CD4-positive, alpha-beta T cell treated with Interferon gamma for 1 hour (primary cell): ENCODE data around the gene IGF1R.
"Not testable (repeated sequence)": the region's sequence is repeated elsewhere in the genome, so short reads cannot be mapped to it uniquely, and the experiment has no call there.

ENCODE experiments used
- DNase-seq: peaks from one replicate; pipeline ENCODE4 v3.0.0-alpha.2; 2020

The IGF1R gene

GRCh38 chr15:98969126-98969735, 320.9 kb downstream of the IGF1R start:
- no peak for DNase-seq

GRCh38 chr15:98970799-98971198, 322.5 kb downstream of the IGF1R start:
- no peak for DNase-seq

- no peak for DNase-seq
Observed at GRCh38 chr15:98976500-98976899, 328.2 kb downstream of the IGF1R start.

GRCh38 chr15:98977441-98977840, 329.1 kb downstream of the IGF1R start:
- no peak for DNase-seq

GRCh38 chr15:98978153-98978552, 329.8 kb downstream of the IGF1R start:
- no peak for DNase-seq

- no peak for DNase-seq
Observed at GRCh38 chr15:98980899-98981228, 332.5 kb downstream of the IGF1R start.

GRCh38 chr15:98981851-98982722, 333.7 kb downstream of the IGF1R start:
- DNase-seq, result no peak

- no peak for DNase-seq
Observed at GRCh38 chr15:98983334-98983733, 335.0 kb downstream of the IGF1R start.

GRCh38 chr15:98986281-98986680, 337.9 kb downstream of the IGF1R start:
- DNase-seq, result no peak

GRCh38 chr15:98994892-98995291, 346.6 kb downstream of the IGF1R start:
- no peak for DNase-seq

- no peak for DNase-seq
Observed at GRCh38 chr15:98996169-98996568, 347.8 kb downstream of the IGF1R start.

- DNase-seq, result no peak
Observed at GRCh38 chr15:98996624-98997023, 348.3 kb downstream of the IGF1R start.

- no peak for DNase-seq
Observed at GRCh38 chr15:98997312-98997711, 349.0 kb downstream of the IGF1R start.

GRCh38 chr15:98997755-98998154, 349.4 kb downstream of the IGF1R start:
- DNase-seq, result no peak

- DNase-seq, result no peak
Observed at GRCh38 chr15:98998279-98998678, 349.9 kb downstream of the IGF1R start.

GRCh38 chr15:98999233-98999632, 350.9 kb downstream of the IGF1R start:
- DNase-seq, result no peak

- DNase-seq, result no peak
Observed at GRCh38 chr15:99002226-99002625, 353.9 kb downstream of the IGF1R start.

GRCh38 chr15:99003317-99003716, 355.0 kb downstream of the IGF1R start:
- DNase-seq, result not testable (repeated sequence)

- not testable (repeated sequence) for DNase-seq
Observed at GRCh38 chr15:99004998-99005974, 356.9 kb downstream of the IGF1R start.

- no peak for DNase-seq
Observed at GRCh38 chr15:99006146-99006545, 357.8 kb downstream of the IGF1R start.

- no peak for DNase-seq
Observed at GRCh38 chr15:99006904-99007495, 358.7 kb downstream of the IGF1R start.

GRCh38 chr15:99009741-99010330, 361.5 kb downstream of the IGF1R start:
- no peak for DNase-seq

GRCh38 chr15:99010768-99011167, 362.4 kb downstream of the IGF1R start:
- DNase-seq, result no peak
